NCI-H1436 (cell line): ENCODE data around the gene MTSS2.

ENCODE experiments used
- DNase-seq: peaks from one replicate; lab custom pipeline; 2025; lab: John Stamatoyannopoulos, UW

Gene MTSS2, protein sequence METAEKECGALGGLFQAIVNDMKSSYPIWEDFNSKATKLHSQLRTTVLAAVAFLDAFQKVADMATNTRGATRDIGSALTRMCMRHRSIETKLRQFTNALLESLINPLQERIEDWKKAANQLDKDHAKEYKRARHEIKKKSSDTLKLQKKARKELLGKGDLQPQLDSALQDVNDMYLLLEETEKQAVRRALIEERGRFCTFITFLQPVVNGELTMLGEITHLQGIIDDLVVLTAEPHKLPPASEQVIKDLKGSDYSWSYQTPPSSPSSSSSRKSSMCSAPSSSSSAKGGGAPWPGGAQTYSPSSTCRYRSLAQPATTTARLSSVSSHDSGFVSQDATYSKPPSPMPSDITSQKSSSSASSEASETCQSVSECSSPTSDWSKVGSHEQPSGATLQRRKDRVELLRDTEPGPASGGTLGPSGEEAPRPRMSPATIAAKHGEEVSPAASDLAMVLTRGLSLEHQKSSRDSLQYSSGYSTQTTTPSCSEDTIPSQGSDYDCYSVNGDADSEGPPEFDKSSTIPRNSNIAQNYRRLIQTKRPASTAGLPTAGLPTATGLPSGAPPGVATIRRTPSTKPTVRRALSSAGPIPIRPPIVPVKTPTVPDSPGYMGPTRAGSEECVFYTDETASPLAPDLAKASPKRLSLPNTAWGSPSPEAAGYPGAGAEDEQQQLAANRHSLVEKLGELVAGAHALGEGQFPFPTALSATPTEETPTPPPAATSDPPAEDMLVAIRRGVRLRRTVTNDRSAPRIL

DNA sequence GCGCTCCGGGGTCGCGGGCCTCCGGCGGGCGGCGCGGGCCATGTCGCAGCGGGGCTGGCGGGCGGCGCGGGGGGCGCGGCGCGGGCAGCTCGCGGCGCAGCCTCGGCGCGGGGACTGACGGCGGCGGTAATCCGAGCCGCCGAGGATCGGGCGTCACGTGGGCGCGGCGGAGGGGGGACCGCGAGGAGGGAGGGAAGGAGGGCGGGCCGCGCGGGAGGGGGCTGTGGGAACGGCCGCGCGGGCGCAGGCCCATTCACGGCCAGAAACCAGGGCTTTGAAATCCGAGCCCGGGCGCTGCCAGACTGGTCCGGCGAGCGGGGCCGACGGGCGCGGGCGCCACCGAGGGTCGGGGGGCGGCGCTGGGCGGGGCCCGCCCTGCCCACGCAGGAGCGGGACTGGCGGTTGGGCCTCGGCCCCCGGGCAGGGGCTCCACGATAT lies at the start of gene MTSS2:
Gene MTSS2 (minus strand): TSS at position 116 of the 438 bp plus-strand sequence. CDS start 262 bp downstream, outside the sequence.
- DNase-seq: peak; percentile 74

DNA sequence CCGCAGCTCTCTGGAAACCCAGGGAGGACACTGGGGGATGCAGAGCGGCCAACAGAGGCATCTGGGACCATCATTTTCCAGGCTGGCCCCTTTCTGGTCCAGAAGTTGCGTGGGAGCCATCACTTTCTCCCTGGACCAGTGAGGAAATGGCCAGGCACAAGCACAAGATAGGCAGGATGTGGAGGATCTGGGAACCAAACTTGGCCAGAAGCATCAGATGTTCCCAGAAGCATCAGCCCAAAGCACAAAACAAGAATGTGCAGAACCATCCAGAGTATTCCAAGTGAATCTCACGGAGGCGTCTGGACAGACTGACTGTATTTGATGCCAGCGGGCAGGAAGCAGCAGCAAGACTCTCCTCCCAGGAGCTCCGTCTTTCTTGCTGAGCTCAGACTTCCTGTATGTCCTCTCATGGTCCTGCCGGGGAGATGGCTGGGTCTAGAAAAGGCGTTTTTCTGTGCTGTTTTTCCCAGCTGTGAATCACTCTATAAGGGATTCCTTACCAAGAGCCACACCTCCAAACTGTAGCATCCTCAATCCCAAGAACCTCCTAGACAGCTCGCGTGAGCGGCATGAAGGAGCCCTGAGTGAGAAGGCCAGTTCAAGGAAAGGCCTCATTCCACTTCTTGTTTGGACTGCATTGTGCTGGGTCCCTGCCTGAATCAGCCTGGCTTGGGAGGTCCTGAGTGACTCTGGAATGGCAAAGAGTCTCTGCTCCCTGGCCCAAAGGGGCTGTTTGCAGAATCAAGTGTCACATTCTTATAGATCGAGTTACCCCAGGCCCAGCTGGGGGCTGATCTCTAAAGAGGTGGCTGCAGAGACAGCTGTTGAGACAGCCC lies 49.5 kb upstream of the MTSS2 start:
- no peak for DNase-seq

DNA sequence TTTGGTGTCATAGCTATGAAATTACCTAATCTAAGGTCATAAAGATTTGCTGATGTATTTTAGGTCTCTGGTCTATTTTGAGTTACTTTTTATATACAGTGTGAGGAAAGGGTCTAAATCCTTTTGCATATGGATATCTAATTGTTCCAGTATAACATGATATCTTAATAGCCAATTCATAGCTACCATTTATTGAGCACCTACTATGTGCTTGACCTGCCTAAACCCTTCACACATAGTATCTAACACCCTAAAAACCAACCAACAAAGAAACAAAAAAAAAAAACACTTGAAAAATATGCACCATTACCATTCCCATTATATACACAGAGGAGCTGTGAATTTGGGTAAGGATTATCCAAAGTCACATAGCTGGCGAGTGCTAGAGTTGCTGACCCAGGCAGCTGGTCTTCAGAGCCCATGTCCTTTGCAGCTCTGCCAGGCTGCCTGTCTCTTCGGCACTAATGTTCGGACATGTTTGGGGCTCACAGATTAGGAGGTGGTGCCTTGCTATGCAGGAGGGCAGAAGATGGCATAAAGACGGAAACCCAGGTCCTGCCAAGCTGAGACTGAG lies 48.8 kb upstream of the MTSS2 start:
- no peak for DNase-seq

DNA sequence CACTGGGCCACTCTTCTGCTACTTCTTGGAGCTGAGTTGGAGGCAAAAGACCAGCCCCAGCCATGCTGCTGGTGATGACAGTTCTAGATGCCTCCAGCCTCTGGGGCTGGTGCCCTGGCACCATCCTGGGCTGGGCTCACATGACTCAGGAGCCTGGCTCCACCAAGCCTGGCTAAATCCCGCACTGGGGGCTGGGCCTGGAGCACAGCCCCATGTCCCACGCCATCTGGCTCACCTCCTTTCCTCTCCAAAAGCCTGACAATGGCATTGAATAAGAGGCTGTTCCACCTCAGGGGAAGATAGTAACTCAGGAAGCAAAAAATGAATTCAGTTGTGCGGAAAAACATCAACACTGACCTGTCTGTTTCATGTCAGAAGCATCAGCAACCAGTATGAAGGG lies 45.1 kb upstream of the MTSS2 start:
- DNase-seq: no peak

DNA sequence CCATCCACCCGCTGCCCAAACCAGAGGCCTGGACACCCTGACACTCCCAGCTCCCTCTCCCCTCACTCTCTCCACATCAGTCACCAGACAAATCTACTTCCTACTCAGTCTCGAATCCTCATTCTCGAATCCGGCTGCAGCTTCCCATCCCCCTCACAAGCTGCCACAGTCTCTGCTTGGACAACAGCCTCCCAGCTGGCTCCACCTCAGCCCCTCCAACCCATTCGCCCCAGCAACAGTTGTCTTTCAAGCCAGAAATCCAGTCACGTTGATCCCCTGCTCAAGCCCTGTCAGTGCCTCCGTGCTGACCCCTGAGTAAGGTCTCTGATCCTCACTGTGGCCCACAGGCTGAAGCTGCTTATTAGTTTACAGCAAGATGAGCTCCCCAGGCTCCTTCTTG lies 44.2 kb upstream of the MTSS2 start:
- no peak for DNase-seq

DNA sequence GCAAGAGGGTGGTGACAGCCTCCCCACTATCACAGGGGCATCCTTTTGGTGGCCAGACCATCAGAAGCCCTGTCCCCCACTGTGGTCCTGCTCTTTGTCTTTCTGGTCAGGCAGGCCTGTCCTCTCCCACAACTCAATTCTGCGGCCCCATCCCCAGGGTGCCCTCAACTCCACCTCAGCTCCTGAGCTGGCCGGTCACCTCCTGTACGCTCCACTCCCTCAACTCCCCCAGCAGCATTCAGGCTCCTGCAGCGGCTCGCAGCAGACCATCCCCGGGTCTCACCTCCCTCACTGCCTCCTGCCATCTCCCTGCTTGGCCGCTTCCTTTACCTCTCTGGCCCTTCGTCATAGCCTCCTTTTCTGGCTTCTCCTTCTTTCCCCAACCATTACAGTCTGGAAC lies 43.4 kb upstream of the MTSS2 start:
- DNase-seq: no peak

DNA sequence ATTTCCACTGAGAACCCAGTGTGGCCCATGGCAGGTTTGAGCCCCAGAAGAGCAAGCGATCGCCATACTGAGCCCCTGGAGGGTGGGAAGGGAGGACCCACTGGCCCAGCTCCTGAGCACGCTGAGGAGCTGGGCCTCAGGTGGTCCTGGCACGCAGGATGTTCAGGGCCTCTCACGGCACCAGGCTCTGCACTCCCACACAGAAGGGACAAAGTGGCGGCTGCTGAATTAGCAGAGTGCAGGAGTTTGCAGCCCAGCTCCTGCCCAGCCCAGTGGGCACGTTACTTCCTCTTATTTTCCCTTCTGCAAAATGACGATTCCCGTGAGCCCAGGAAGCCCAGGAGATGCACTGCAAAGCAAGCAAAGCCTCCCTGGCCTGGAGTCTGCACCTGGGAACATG lies 42.3 kb upstream of the MTSS2 start:
- DNase-seq: no peak

DNA sequence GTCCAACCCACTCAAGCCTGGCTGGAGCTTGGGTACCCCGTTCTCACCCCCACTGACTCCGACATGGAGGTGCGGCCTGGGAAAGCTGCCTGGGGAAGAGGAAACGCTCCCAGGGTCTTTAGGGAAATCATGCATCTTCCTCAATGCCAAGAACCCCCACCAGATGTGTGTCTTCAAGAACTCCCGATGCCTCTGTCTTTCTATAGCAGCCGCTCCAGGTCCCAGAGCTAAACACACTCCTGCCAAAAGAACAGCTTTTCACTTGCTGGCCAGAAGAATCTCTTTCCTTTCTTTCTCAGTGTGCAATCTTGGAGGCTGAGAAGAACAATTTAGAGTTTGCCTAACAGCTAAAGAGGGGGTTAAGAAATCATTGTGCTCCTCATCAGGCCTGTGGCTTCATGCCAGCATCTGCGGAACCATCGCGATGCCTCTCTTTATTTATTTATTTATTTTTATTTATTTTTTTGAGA lies 41.1 kb upstream of the MTSS2 start:
- no peak for DNase-seq

DNA sequence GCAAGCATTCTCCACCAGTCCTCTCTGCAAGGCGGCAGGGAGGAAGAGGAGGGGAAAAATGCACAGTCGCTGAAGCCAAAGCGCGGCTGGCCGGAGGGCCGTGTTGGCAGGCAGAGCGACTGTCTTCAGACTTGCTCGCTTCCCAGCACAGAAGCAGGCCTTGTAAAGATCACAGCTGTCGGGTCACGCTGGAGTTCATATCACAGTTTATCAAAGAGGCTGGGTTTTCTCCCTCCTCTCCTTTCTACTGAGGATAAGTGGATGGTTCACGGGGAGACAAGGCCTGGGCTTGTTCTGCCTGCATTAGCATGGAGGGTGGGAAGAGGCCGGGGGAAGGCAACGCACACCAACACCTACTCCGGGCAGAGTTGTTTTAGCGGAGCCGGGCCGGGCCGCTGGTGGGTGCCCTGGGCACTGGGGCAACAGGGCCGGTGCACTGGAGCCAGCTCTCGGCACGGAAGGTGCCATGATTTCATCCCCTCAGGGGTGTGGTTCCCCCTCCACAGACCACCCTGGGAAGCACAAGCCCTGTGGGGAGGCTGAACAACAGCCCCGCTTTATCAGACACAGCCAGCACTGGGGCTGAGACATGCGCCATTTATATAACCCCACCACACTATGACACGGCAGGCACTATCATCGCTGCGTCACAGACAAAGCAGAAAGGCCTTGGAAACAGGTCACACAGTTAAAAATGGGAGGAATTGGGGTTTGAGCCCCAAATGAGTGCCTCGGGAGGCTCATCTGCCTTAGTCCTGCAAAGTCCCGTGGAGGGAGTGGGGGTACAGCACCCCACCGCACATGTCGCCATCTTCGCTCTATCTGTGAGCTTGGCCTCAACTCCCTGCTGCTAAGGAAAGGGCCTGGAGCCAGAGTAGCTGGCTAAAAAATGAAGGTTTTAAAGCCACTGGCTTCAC lies 40.3 kb upstream of the MTSS2 start:
- no peak for DNase-seq

DNA sequence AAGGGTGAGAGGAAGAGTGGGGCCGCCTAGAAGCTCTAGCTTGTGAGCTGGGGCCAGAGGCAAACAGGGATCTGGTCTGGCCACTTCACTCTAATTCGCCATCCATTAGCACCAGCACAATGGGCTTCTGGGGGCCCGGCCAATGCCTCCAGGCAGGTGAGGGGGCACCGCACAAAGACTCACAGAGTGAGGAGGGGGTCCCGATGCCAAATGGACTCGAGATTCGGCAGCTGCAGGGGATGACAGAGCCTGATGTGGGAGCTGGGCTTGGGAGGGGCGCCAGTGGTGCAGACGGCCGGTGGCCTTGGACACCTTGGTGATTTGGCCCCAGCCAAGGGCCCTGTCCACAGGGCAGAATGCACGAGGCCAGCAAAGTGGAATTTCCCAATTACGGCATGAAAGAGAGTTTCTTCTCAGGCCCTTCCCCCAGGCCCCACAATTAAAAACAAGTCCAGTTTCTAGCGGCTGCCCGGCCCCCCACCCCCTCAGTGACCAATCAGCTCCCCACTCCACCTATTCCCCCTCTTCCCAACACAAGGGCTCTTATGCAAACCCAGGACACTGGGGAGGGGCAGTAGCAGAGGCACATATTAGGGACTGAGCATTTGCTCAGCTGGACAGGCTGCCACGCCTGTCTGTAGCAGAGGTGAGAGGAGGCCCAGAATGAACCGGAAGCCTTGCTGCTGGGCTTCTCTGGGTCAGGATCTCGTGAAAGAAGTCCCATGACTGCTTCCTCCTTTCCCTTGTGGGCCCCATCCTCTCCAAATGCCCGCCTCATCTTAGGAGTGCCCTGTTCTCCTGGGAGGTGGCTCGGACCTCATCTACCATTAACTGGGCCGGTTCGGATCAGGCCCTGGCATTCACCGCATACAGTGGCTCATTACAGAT lies 39.4 kb upstream of the MTSS2 start:
- DNase-seq: no peak

DNA sequence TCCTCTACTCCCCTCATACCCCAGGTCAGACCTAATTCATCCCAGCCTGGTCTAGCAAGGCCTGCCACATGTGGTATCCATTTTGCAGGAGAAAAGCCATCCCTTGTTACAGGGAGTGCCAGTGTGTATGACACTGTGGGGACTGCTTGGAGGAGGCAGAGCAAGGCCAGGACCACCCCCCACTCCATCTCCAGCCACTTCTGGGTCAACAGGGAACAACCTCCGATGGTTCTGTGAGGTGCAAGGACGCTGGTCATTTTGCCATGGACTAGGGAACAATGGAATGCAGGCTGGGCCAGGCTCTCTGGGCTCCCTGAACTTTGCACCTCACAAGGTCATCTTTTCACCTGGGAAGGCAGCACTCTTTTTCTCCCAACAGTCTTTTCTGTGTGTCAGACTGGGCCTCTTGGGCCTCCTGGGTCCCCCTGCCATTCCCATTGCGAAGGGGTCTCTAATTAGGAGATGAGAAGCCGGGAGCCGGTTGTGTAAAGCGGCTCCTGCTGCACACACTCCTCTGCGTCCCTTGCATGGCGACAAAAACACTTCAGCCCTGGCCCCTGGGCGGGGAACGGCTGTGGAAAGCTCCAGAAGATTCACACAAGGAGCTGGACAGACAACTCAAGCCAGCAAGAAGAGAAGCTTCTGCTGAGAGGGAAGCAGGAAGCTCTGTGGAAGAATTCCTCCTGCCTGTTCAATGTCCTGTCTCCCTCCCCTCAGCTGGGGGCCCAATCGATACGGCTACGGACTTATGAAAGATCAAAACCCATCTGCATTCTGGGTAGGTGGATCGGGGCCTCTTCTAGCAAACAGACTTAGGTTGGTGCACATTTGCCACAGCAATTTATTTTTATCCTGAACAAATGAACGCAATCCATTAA lies 38.5 kb upstream of the MTSS2 start:
- DNase-seq: no peak

DNA sequence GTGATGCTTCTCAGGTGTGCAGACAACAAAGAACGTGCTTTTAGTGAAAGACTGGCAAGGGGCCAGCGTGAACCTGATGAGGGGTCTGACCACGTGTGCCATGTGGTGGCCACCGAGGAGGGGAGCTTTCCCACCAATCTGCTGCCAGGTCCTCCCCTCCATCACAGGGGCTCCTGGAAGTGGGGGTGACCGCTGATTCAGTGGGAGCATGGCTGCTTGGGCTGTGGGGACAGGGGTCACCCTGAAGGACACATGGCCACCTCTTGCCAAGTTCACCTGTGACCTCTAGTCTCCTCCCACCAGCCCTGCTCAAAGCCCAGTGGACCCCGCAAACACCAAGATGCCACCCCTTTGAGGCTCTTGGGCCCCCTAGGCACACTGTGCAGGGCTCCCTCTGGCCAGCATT lies 37.9 kb upstream of the MTSS2 start:
- no peak for DNase-seq

DNA sequence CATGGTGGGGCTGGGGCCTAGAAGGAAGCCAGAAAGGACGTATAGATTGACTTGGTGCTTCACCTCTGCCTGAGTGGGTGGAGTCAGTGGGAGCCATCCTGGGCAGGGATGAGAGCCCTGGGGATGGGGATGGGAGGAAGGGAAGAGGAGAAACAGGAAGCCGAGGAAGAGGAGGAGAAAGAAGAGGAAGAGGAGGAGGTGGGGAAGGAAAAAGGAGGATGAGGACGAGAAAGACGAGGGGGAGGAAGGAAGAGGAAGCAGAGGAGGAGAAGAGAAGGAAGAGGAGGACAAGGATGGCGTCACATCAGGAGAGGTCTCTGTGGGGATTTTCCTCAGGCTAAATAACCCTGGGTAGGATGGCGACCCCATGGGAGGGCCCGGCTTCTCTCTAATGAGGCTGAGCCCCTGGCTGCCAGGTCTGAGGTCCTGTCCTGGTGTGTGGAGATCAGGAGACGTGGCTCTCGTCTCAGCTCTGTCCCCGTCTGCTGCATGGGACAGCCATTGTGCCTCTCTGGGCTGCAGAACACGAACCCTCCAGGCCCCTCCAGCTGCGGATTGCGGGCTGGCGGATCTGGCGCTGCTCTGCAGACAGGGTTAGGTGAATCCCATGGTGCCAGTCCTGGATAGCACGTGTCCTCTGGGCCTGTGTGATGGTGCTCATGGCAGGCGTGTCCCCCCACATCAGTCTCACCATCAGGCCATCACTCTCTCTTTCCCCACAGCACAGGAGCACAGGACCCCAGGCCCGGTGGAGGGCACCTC lies 35.5 kb upstream of the MTSS2 start:
- DNase-seq: no peak

DNA sequence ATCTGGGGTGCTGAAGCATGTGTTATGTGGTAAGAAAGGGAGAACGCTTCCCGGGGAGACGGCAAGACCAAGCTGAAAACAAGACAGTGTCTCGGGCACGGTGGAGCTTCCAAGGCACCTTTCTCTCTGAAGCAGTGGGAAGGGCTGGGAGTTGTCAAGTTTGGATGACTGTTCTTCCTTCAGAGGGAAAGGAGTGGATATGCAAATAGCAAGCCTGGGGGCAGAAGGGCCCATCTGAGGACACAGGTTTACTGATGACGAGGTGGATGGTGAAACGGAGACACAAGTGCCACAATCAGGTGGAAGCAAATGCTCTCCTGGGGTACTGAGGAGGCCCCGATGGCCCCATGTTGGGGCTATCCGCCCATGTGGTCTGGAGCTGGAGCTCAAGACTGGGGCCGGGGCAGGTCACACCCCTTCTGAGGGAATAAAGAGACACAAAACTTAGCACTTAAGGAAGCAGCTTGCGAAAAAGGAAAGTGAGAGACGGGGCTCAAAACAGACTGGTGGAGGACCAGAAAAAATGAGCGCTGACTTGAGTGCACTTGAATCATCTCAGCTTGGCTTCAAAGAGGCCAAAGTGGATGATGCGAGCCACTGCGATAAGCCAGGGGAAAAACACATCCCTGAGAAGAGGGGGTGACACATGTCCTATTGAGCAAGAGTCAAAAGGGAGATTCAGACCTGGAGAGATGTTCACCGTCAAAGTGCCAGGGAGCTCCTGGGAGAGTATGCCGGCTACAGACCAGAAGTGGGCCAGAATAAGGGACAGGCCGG lies 34.8 kb upstream of the MTSS2 start:
- DNase-seq: no peak

DNA sequence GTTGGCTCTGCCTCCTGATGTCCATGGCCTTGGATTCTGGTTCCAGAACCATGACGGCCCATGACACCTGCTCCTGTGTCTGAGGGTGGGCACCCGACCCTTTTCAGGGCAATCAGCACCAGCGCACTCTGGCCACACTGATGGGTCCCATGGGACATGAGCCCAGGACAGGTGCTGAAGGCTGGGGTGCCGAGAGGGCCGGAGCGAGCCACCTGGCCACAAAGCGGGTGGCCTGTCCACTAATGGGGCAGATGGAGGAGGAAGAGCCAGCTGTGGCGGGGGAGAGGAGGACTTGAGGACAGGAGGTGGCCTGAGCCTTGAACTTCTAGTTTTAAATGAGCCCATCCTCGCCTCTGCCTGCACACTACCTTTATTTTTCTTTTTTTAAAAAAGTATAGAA lies 31.2 kb upstream of the MTSS2 start:
- DNase-seq: no peak

DNA sequence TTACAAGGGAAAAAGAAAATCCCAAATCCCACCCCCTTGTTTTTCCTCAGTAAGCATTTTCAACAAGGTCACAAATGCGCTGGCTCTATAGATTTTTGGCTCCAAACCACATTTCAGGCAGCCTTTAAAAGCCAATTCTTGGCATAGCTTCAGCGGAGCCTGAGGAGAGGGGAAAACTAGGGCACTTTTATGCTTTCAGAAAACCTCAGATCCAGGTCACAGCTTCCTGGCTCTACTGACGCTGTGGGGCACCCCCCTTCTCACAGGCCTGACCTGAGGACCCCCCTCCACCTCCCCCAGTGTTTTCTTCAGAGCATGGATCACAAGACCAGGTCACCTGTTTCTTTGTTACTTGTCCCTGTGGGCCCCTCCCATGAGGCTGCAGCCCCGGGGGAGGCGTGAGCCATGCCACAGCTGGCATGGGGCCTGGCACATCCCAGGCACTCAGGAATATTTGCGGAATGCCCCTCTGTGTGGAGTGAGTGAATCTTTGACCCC lies 30.1 kb upstream of the MTSS2 start:
- DNase-seq: no peak
